GM15510 (cell line): Measurements from ENCODE around the gene STK33.

Source experiments
- POLR2A ChIP-seq: IDR thresholded peaks from 3 replicates; pipeline ENCODE4 v1.6.1; 2011; ENCODE audit warnings: borderline replicate concordance; ENCODE audit not compliant: insufficient read length; ENCODE audit errors: extremely low read depth

The STK33 gene

GRCh38 chr11:8593935-8594909 lies at the start of gene STK33:
Gene STK33 (minus strand): TSS chr11:8594228. CDS start chr11:8474905, 119,323 bp downstream.
- peak; percentile 47 for TF ChIP-seq POLR2A

GRCh38 chr11:8642196-8642841 lies 48.3 kb upstream of the STK33 start:
- no peak for TF ChIP-seq POLR2A

GRCh38 chr11:8641332-8641731 lies 47.3 kb upstream of the STK33 start:
- TF ChIP-seq POLR2A: no peak

- TF ChIP-seq POLR2A: no peak
Measured at GRCh38 chr11:8640267-8640906, 46.4 kb upstream of the STK33 start.

GRCh38 chr11:8639655-8640054 lies 45.6 kb upstream of the STK33 start:
- TF ChIP-seq POLR2A: no peak

GRCh38 chr11:8638300-8638699 lies 44.3 kb upstream of the STK33 start:
- TF ChIP-seq POLR2A: no peak

- no peak for TF ChIP-seq POLR2A
Measured at GRCh38 chr11:8636127-8636526, 42.1 kb upstream of the STK33 start.

GRCh38 chr11:8634498-8634897 lies 40.5 kb upstream of the STK33 start:
- no peak for TF ChIP-seq POLR2A

GRCh38 chr11:8631395-8632118 lies 37.5 kb upstream of the STK33 start:
- TF ChIP-seq POLR2A: no peak

GRCh38 chr11:8624698-8625097 lies 30.7 kb upstream of the STK33 start:
- no peak for TF ChIP-seq POLR2A

GRCh38 chr11:8621147-8621546 lies 27.1 kb upstream of the STK33 start:
- TF ChIP-seq POLR2A: no peak

- TF ChIP-seq POLR2A: no peak
Measured at GRCh38 chr11:8617063-8617462, 23.0 kb upstream of the STK33 start.

GRCh38 chr11:8615291-8616032 lies 21.4 kb upstream of the STK33 start:
- no peak for TF ChIP-seq POLR2A

- no peak for TF ChIP-seq POLR2A
Measured at GRCh38 chr11:8614497-8614896, 20.5 kb upstream of the STK33 start.
